Activated T-cell treated with anti-CD3 and anti-CD28 coated beads, Interleukin-2, amount 50 U/mL, for 1 hour (primary cell): ENCODE results near the gene C12orf57.

ENCODE experiments used
- DNase-seq: peaks from one replicate; pipeline ENCODE4 v3.0.0-alpha.2; 2020

Gene C12orf57

DNA sequence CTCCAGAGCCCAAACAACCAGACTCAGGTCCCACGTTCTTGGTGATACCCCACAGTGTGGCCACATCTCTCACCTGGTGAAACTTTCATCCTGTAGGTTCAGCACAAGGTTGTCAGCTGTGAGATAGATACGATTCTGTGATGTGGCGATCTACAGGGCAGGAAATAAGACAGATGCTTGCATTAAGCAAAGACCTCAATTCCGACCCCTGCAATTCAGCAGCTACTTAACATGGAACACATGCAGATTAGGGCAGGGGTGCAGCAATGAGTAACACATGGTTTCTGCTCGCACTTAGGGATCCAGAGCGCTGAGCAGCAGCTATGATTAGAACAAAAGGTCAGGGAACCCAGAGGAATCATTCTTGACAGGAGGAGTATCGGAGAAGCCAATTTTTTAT is 22.5 kb downstream of the C12orf57 start:
- DNase-seq, result no peak

DNA sequence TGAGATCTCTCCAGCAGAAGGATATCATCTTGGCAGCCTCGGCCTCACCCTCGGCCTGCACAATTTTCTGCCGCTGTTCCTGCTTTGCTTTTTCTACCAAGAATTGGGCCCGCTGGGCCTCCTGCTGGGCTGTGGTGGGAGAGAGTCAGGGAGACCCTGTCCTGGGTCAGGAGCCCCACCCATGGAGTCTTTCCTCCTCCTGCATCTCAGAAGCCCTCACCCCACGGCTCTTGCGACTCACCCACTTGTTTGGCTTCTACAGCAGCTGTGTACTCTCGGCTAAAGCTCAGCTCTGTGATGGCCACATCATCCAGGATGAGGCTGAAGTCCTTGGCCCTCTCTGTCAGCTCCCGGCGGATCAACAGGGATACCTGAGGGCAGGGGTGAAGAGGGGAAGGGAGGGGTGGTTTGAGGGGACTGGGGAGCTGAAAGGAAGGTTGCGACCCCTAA is 23.9 kb downstream of the C12orf57 start:
- DNase-seq, result peak; percentile 12

DNA sequence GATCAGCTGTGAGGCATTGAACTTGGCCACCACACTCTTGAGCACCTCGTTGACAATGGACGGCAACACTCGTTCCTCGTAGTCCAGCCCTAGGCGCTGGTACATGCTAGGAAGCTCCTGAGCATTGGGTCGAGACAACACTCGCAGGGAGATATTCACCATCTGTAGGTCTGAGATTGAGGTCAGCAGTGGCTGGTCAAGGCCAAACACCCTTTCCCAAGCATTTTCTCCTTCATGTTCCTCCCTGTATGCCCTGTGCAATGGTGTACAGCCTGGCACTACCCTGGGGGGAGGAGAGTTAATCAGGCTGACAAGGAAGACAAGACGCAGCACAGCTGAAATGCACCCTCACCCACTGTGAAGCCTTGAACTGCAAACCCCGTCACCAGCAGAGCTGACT is 24.6 kb downstream of the C12orf57 start:
- DNase-seq, result no peak

DNA sequence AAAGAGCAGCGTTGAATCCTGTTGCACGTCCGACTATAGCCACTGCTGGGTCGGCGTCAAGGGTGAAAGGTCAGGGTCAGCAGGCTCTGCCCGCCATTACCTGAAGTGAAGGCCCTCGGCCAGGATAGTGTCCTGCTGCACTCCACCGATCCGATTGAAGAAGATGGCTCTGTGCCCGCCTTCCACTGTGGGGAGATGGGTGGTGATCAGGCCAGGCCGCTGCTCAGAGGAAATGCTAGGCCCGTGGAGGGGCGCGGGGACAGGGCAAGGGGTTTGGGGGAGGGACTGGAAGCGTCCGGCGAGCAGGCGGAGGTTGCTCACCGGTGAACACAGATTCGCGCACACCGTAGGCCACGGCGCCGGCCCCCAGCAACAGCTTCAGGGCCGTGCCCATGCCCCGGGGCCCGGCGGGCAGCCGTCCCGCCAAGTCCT is 26.3 kb downstream of the C12orf57 start:
- DNase-seq, result no peak

DNA sequence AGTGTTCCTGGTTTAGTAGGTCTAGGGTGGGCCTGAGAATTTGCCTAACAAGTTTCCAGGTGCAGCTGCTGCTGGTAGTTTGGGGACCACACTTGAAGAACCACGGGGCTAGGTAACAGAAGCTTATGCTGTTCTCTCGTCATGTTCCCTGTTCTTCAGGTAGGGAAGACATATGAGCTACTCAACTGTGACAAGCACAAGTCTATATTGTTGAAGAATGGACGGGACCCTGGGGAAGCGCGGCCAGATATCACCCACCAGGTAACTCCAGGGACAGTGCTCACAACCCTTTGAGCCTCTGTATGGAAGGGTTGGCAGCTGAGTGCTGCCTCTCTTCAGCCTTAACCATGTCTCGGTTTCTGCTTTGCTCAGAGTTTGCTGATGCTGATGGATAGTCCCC is 30.4 kb downstream of the C12orf57 start:
- DNase-seq, result no peak

DNA sequence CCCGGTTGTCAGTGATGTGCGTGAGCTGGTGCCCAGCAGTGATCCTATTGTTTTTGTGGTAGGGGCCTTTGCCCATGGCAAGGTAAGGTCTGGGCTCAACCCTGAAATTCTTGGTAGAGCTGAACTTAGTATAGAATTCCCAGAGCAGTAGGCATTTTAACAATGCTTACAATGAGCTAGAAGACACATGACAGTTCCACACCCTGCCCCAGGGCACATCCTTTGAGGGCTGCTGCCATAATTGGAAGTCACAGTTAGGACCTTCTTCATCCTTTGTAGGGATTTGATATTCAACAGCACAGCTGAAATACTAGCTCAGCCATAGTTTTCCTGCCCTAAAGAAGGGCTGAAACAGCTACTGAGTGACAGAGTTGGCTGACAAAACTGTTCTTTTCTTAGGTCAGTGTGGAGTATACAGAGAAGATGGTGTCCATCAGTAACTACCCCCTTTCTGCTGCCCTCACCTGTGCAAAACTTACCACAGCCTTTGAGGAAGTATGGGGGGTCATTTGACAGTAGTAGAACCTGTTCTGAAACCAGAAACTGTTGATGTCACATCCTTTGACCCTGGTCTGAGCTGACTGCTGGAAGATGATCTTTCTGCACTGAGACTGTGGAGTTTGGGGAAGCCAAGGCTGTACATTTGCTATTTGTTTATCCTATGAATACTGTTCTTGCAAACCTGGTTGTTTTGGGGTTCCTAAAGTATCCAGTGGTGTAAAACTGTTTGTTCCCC is 31.6 kb downstream of the C12orf57 start:
- no peak for DNase-seq

DNA sequence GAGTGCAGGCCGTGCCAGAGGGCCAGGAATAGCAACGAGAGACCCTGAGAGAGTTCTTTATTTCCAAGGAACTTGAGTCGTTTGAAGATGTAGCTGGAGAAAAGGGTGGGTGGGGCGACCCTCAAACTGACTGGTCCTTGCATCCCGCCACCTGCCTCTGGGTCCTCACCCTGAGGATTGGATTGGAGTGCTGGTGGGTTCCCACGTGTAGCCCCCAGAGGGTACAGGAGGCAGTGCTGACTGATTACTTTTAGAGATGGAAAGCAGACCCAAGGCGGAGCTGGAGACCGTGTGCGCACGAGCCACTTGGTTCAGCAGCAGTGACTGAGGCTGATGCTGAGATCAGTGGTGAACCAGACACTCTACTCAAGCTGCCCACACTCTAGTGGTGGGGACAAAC is 33.8 kb downstream of the C12orf57 start:
- DNase-seq, result no peak

DNA sequence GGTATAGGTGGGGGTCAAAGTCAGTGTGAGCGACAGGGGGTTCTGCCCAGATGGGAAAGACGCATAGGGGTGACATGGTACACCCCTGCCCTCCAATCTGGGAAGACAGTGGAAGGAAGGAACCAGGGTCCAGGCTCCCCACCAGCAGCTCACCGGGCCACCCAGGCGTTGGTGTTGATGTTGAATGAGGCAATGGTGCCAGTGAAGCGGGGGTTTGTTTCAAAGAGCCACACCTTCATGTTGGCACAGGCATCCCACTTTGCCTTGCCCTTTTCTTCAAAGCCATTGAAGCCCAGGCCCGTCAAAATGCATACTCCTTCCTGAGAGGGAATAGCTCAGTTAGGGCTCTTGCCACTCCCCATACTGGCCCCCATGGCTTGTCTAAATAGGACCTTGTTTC is 34.4 kb downstream of the C12orf57 start:
- no peak for DNase-seq

DNA sequence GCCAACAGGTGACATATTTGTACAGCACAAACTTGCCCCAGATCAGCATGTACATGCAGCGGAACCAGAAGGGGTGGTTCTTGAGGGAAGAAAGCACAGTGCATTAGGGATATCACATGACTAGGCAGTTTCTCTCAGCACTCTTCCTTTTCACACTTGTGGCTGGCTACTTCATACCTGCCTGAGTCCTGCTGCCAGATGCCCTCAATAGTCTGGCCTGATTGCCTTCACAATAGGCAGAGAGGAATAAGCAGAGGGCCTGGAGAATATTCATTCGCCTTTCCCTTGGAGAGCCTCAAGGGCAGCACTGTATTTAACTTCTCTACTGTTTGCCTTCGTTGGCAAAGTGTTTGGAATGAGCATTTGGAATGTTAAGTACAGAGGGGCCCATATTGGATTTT is 34.8 kb downstream of the C12orf57 start:
- no peak for DNase-seq

DNA sequence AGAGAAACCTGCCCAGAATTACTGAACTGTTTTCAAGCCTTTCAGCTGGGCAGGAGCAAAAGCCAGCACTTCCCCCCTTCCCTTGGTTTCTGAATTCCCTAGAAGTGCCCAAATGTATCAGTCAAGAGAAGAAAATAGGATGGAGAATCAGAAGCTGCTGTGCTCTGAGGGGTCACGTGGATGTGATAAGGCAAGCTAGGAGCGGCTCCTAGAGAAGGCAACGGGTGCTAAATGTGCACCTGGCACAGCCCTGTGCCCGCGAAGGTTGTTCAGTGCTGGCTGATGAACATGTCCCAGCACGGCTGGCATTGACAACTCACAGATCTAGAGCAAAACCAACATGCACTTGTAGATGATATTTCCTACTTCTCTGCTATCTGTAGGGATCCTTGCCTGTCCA is 35.2 kb downstream of the C12orf57 start:
- DNase-seq, result no peak

DNA sequence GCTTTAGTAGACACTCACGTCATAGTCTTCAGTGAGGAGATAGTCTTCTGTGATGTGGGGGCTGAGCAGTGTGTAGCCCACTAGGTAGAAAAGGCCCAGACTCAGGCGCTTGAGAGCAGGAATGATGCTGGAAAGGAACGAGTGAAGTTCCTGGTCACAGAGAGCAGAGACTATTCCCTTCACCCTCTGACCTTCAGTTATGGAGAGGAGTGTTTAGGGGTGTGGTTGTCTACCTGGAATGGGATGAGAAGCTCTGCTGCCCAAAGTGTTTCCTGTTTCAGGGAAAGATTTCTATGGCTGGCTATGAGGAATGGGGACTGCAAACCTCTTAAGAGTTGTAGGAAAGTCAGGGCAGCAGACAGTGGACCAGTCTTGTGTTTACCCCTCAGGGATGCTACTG is 35.6 kb downstream of the C12orf57 start:
- DNase-seq, result no peak

DNA sequence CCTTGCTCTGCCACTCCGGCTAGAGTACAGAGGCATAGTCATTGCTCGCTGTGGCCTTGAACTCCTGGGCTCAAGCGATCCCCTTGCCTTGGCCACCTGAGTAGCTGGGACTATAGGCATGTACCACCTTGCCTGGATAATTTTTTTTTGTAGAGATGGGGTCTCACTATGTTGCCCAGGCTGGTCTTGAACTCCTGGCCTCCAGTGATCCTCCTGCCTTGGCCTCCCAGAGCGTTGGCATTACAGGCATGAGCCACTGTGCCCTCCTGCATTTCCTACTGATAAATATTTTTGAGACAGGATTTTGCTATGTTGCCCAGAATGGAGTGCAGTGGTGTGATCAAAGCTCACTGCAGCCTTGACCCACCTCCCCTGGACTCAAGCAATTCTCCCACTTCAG is 36.3 kb downstream of the C12orf57 start:
- no peak for DNase-seq

DNA sequence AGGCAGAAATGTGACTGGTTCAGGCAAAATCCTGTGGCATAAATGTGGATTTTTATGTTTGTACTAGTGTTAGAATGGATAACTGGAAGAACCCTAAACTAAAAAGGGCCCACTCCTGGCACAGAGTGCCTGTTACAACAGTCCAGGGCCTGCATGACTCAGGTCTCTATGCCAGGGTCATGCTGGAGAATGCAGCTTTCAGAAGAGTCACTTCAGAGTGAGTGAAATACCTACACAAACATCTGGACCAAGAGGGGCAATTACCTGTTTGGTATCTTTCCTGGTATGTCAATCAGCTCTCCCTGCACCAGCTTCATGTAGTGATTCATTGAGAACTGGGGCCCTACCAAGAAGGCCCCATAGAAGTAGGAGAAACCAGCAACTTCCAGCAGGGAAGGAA is 36.9 kb downstream of the C12orf57 start:
- no peak for DNase-seq

DNA sequence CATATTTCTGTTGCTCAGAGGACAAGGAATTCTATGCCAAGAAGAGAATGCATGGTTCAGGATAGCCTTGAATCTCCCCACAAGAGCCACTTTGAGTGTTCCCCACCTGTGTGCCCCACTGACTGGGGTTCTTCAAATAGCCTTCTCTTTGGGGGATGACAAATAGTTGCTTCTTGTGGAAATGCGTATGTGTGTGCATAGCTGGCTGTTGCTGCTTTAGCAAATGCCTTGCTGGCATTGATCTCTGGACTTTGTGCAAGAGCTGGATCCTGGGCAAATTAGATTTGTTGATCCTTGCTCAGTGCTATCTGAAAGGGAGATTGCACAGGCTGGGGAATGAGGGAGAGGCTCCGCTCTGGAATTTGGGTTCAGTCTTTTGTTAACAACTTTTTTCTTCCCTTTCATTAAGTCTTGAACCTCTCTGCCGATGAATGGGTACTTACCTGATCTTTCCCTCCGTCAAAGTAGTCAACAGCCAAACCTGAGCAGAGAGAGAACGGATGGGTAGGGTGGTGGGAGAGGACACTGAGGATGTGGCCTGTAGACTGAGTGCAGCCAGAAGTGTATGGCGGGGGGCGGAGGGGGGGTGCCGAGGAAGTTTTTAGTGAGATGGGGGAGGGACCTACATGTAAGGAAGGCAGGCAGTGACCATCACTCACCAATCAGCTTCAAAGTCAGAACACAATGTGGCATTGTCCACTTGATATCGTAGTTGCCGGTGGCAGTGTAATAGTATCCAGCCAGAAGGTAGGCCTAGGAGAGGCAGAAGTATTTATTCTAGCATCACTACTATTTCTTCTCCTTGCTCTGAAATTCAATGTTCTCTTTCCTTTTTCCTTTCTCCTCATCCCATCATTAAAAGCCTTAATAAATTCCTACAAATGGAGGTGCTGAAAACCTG is 37.6 kb downstream of the C12orf57 start:
- no peak for DNase-seq

DNA sequence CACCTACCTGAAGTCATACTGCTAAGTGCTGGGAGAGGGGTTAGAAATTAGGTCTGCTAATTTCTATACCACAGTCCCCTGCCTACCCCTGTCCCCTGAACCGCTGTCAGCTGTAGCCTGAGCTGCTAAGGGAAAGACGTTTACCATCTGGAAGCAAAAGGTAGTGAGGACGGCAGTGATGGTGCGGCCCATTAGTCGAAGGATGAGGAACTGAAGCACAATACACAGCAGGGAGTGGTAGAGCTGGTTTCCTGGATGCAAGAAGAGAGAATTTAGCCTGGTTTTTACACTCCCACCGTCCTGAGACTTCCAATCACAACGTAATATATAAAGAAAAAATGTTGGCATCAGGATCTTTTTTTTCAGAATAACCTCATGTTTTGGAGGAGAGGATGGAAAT is 38.7 kb downstream of the C12orf57 start:
- no peak for DNase-seq

DNA sequence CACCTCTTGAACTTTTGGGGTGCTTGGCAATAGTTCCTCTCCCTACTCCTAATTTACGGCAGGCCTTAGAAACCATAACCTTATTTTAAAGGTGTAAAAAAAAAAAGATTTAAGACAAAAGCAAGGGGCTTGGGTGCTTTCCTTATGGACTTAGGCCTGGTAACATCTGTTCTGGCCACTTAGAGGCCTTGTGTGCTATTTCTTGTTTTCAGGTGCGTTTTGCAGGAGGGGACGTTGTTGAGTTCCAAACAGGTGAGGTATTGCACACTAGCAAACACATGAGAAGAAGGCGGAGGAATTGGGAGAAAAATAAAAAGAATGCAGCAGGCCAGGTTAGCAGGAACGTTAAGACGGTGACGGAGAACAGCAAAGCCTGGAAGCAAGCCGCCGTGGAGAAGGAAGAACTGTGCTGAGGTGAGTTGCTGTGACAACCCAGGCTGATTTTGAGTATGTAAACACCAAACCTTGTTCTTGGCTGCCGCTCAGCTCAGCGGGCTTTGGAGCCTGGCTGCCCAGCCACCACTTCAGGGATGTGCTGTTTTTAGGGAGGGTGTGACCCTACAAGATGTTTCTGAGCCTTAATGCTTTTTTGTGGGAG is 44.2 kb downstream of the C12orf57 start:
- DNase-seq, result no peak
